ENCODE data around the gene C16orf95. TPM values are rescaled to one million over a fixed set of nuclear protein-coding genes. Genes with fewer than 3 reads are reported as not detected.
A peak's percentile ranks its signal among the peaks of the same experiment; 100 is the strongest.

Gene C16orf95
- total and polyA plus RNA-seq, 2 of the 4 experiments (the other 2 are of a cell fraction), result 2.0 to 4.7 TPM

- TF ChIP-seq NFE2L2 (IDR thresholded peaks at IDR 0.05; ENCODE audit: low read depth, low read length) (no peak), MXI1 (IDR thresholded peaks at IDR 0.05; ENCODE audit: borderline replicate concordance, low read depth, low read length) (no peak), MAZ (IDR thresholded peaks at IDR 0.05; ENCODE audit: borderline replicate concordance, low read depth, low read length) (no peak), POLR2A (IDR thresholded peaks at IDR 0.05; ENCODE audit: low read depth, low read length) (no peak), ELK1 (IDR thresholded peaks at IDR 0.05; ENCODE audit: borderline replicate concordance, low read depth, low read length) (no peak), RAD21 (IDR thresholded peaks at IDR 0.05; ENCODE audit: low read length) (no peak), CEBPB (IDR thresholded peaks at IDR 0.05; ENCODE audit: low read depth, low read length) (no peak), CTCF (conservative IDR thresholded peaks at IDR 0.05; ENCODE audit: low read depth, low read length) (no peak), RFX5 (IDR thresholded peaks at IDR 0.05; ENCODE audit: low read depth, low read length) (no peak), CHD1 (IDR thresholded peaks at IDR 0.05; ENCODE audit: low read depth, low read length) (no peak), RCOR1 (IDR thresholded peaks at IDR 0.05; ENCODE audit: insufficient replicate concordance, low read length) (no peak), SMC3 (IDR thresholded peaks at IDR 0.05; ENCODE audit: low read depth, low read length) (no peak)
Observed at GRCh38 chr16:87288753-87289362, 28.3 kb downstream of the C16orf95 start.

More at GRCh38 chr16:87288753-87289362, 28.3 kb downstream of the C16orf95 start:
- POLR2A ChIA-PET (ENCODE audit: unreplicated experiment), result interaction anchor here (0.5 kb wide), 1 partner anchor 719 kb away, joined by 3 read pairs; no protein-coding TSS in a partner anchor
- Histone ChIP-seq H3K27ac (ENCODE audit: insufficient read depth, low read length) (no peak overlapping the region; the same call in 1 of the 2 replicates), H3K23ac (ENCODE audit: low read depth, low read length) (no peak overlapping the region), H2BK15ac (ENCODE audit: low read depth, low read length) (no peak overlapping the region), H3K4me3 (ENCODE audit: insufficient read depth, low read depth, low read length) (no peak overlapping the region), H4K8ac (ENCODE audit: low read depth in 2 of 2, low read length in 2 of 2) (no peak overlapping the region), H3K4me2 (ENCODE audit: low read depth, low read length) (no peak overlapping the region; the same call in 1 of the 2 replicates), H4K20me1 (ENCODE audit: insufficient read depth, low read length) (peaks cover 9% of the 10 kb centered on the region), H3K9me1 (ENCODE audit: insufficient read depth, low read length) (peaks cover 3% of the 10 kb centered on the region), H2BK20ac (ENCODE audit: low read depth, low read length) (no peak overlapping the region), H3K4me1 (ENCODE audit: control insufficient read depth, insufficient read depth, low read length) (peaks cover 2% of the 10 kb centered on the region; the same call in 1 of the 2 replicates), H4K5ac (ENCODE audit: low read depth, low read length) (no peak overlapping the region), H3K9me3 (ENCODE audit: control insufficient read depth, insufficient read depth, low read length) (peaks cover 8% of the 10 kb centered on the region), H3K18ac (ENCODE audit: low read depth, low read length) (no peak overlapping the region), H3K36me3 (ENCODE audit: control insufficient read depth, insufficient read depth, low read length) (no peaks in the 10 kb centered on the region), H2AFZ (replicated peaks; ENCODE audit: low read length, poor library complexity) (no peak overlapping the region), H2AK9ac (replicated peaks; ENCODE audit: low read depth, low read length, poor library complexity) (no peak overlapping the region), H2BK120ac (ENCODE audit: low read depth, low read length) (no peak overlapping the region), H3K9ac (ENCODE audit: low read depth, low read length) (no peak overlapping the region), H2BK5ac (ENCODE audit: low read depth, low read length, poor library complexity, severe bottlenecking) (no peak overlapping the region), H3K79me1 (ENCODE audit: low read depth in 1 of 2, low read length in 2 of 2) (no peaks in the 10 kb centered on the region), H3K27me3 (ENCODE audit: control insufficient read depth, insufficient read depth, low read length) (peaks cover 9% of the 10 kb centered on the region), H3K56ac (ENCODE audit: extremely low read depth, insufficient read depth, low read length) (no peak overlapping the region), H3K4ac (ENCODE audit: low read depth, low read length) (no peak overlapping the region), H3K14ac (replicated peaks; ENCODE audit: low read depth, low read length) (no peak overlapping the region), H2AK5ac (ENCODE audit: low read depth, low read length) (no peak overlapping the region), H4K91ac (ENCODE audit: insufficient read depth, low read depth, low read length) (no peak overlapping the region)
- peak; percentile 77 for ATAC-seq (ENCODE audit: low read depth)
- intact Hi-C loops (cut with micrococcal nuclease), result no loop called here
- in situ Hi-C loops (cut with MboI; ENCODE audit: low sequenced_read_pairs), result no loop called here
- 0% methylated on average over 1 of the region's 7 CpGs; no CpG with 5 or more reads in 1 of the 2 experiments for WGBS, 2 experiments (ENCODE audit: extremely low coverage in 2 of 2, insufficient read length in 1 of 2)
- peak; percentile 92 for DNase-seq
- dilution Hi-C loops (cut with HindIII; ENCODE audit: low sequenced_read_pairs, unreplicated experiment), result no loop called here
- BruUV-seq (replicated peaks), result no TSS peak
- CTCF ChIA-PET, result no interaction called here

All from IMR-90 (cell line).